NCI-H1092 treated with DMSO at 0.1 percent for 48 hours (cell line): Measurements from ENCODE around the gene TBC1D5.
A peak's percentile ranks its signal among the peaks of the same experiment; 100 is the strongest.
"Not testable (repeated sequence)": the region's sequence is repeated elsewhere in the genome, so short reads cannot be mapped to it uniquely, and the experiment has no call there.

ENCODE experiments used
- DNase-seq: peaks from one replicate; lab custom pipeline; 2025; lab: John Stamatoyannopoulos, UW

Gene TBC1D5

GRCh38 chr3:17707813-17708543 lies 34.5 kb downstream of the TBC1D5 start:
- DNase-seq = no peak

GRCh38 chr3:17705991-17706390 lies 36.4 kb downstream of the TBC1D5 start:
- DNase-seq = not testable (repeated sequence)

- not testable (repeated sequence) for DNase-seq
Measured at GRCh38 chr3:17699815-17700214, 42.6 kb downstream of the TBC1D5 start.

GRCh38 chr3:17695665-17696064 lies 46.8 kb downstream of the TBC1D5 start:
- DNase-seq = not testable (repeated sequence)

GRCh38 chr3:17693670-17693999 lies 48.8 kb downstream of the TBC1D5 start:
- not testable (repeated sequence) for DNase-seq

GRCh38 chr3:17692846-17693669 lies 49.4 kb downstream of the TBC1D5 start:
- not testable (repeated sequence) for DNase-seq

- no peak for DNase-seq
Measured at GRCh38 chr3:17687566-17687965, 54.9 kb downstream of the TBC1D5 start.

GRCh38 chr3:17686613-17687012 lies 55.8 kb downstream of the TBC1D5 start:
- DNase-seq = no peak

- no peak for DNase-seq
Measured at GRCh38 chr3:17683542-17684207, 58.8 kb downstream of the TBC1D5 start.

GRCh38 chr3:17680530-17680929 lies 61.9 kb downstream of the TBC1D5 start:
- no peak for DNase-seq

GRCh38 chr3:17678116-17678741 lies 64.2 kb downstream of the TBC1D5 start:
- no peak for DNase-seq

GRCh38 chr3:17674082-17674686 lies 68.2 kb downstream of the TBC1D5 start:
- no peak for DNase-seq

GRCh38 chr3:17672506-17672905 lies 69.9 kb downstream of the TBC1D5 start:
- no peak for DNase-seq

- DNase-seq = no peak
Measured at GRCh38 chr3:17670749-17671148, 71.7 kb downstream of the TBC1D5 start.

- no peak for DNase-seq
Measured at GRCh38 chr3:17664923-17665322, 77.5 kb downstream of the TBC1D5 start.

- no peak for DNase-seq
Measured at GRCh38 chr3:17656264-17656663, 86.2 kb downstream of the TBC1D5 start.

GRCh38 chr3:17655743-17656142 lies 86.7 kb downstream of the TBC1D5 start:
- DNase-seq = no peak

GRCh38 chr3:17649748-17650147 lies 92.7 kb downstream of the TBC1D5 start:
- DNase-seq = not testable (repeated sequence)

- DNase-seq = not testable (repeated sequence)
Measured at GRCh38 chr3:17648630-17649355, 93.6 kb downstream of the TBC1D5 start.

- peak; percentile 22 for DNase-seq
Measured at GRCh38 chr3:17645074-17645698, 97.2 kb downstream of the TBC1D5 start.

- DNase-seq = no peak
Measured at GRCh38 chr3:17643691-17644090, 98.7 kb downstream of the TBC1D5 start.
